Endothelial cell (in vitro differentiated cells): Measurements from ENCODE around the gene KBTBD13. TPM values are rescaled to one million over a fixed set of nuclear protein-coding genes. Genes with fewer than 3 reads are reported as not detected.

Experiments
- DNase-seq: peaks from one replicate; pipeline ENCODE4 v3.0.0; 2021; ENCODE audit warnings: low spot score
- H3K27ac Mint-ChIP-seq: one replicate; pipeline ENCODE4 v1.8.0; 2021; ENCODE audit warnings: mixed read lengths, inconsistent platforms; ENCODE audit not compliant: unreplicated experiment
- H3K27me3 Mint-ChIP-seq: one replicate; pipeline ENCODE4 v1.8.0; 2021; ENCODE audit warnings: mild to moderate bottlenecking, moderate library complexity, mixed read lengths, inconsistent platforms; ENCODE audit not compliant: unreplicated experiment
- H3K36me3 Mint-ChIP-seq: one replicate; pipeline ENCODE4 v1.8.0; 2021; ENCODE audit warnings: mild to moderate bottlenecking, low read depth, mixed read lengths, inconsistent platforms; ENCODE audit not compliant: unreplicated experiment
- H3K4me1 Mint-ChIP-seq: one replicate; pipeline ENCODE4 v1.8.0; 2021; ENCODE audit warnings: mild to moderate bottlenecking, mixed read lengths, inconsistent platforms; ENCODE audit not compliant: unreplicated experiment
- H3K4me3 Mint-ChIP-seq: one replicate; pipeline ENCODE4 v1.8.0; 2021; ENCODE audit warnings: mild to moderate bottlenecking, mixed read lengths, inconsistent platforms; ENCODE audit not compliant: unreplicated experiment
- H3K9me3 Mint-ChIP-seq: one replicate; pipeline ENCODE4 v1.8.0; 2021; ENCODE audit warnings: mixed read lengths, inconsistent platforms; ENCODE audit not compliant: unreplicated experiment
- total RNA-seq: library from RNA; stranded (reverse); fragmentation: NEBNext Ultra II Directional; extraction: Animal tissue kit (Norgen Biotek cat#: 25700); gene quantifications from one replicate; pipeline ENCODE4 v1.2.1, GENCODE V29; 2021; ENCODE audit not compliant: unreplicated experiment
- TF ChIP-seq, protein P1 (sequence below): fragments of 200-600 bp; sonication (generic); IDR thresholded peaks from one replicate; pipeline ENCODE4 v1.5.0; 2021; ENCODE audit warnings: antibody characterized with exemption; ENCODE audit not compliant: unreplicated experiment

Gene KBTBD13
- total RNA-seq, 1 donor from 2014 or later, result not detected

DNA sequence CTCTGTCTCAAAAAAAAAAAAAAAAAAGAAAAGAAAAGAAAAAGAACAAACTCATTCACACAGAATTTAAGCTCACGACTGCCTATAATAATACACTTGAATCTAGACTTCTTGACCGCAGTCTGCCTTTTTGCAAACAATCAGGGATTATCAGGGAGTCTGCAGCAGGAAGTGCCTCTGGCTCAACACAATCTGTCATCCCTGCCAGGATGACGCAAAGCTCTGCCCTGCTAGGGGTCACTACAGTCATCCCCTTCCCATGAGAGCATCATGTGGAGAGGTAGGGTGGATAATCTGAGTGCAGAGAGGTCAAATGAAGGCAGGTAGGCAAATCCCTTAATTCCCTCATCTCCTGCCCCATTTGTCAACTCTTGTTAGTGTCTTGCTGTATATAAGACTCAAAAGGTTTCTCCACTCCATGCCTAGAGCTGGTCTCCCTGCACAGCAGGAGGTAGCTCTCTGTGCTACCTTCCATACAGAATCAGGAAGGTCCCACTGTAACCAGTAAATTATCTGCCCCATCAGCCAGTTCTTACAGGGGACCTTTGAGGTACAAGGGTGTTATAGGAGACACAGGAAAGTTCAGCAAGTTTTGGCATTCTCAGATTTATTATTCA, 34.2 kb downstream of the KBTBD13 start:
- H3K4me3 Mint-ChIP-seq, result no peak overlapping the region
- peaks cover 10% of the 10 kb centered on the region for H3K4me1 Mint-ChIP-seq
- no peaks in the 10 kb centered on the region for H3K27me3 Mint-ChIP-seq
- DNase-seq, result no peak
- peaks cover 6% of the 10 kb centered on the region for H3K36me3 Mint-ChIP-seq
- TF ChIP-seq, protein P1, sequence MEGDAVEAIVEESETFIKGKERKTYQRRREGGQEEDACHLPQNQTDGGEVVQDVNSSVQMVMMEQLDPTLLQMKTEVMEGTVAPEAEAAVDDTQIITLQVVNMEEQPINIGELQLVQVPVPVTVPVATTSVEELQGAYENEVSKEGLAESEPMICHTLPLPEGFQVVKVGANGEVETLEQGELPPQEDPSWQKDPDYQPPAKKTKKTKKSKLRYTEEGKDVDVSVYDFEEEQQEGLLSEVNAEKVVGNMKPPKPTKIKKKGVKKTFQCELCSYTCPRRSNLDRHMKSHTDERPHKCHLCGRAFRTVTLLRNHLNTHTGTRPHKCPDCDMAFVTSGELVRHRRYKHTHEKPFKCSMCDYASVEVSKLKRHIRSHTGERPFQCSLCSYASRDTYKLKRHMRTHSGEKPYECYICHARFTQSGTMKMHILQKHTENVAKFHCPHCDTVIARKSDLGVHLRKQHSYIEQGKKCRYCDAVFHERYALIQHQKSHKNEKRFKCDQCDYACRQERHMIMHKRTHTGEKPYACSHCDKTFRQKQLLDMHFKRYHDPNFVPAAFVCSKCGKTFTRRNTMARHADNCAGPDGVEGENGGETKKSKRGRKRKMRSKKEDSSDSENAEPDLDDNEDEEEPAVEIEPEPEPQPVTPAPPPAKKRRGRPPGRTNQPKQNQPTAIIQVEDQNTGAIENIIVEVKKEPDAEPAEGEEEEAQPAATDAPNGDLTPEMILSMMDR, result no peak
- H3K9me3 Mint-ChIP-seq, result no peaks in the 10 kb centered on the region
- peak overlapping the region; percentile 43 for H3K27ac Mint-ChIP-seq

- Mint-ChIP-seq H3K4me1 (peaks cover 6% of the 10 kb centered on the region), H3K36me3 (peaks cover 15% of the 10 kb centered on the region), H3K27me3 (no peaks in the 10 kb centered on the region), H3K4me3 (no peak within 1 kb of the TSS), H3K27ac (no peak within 1 kb of the TSS), H3K9me3 (no peaks in the 10 kb centered on the region)
- DNase-seq, result no peak
- TF ChIP-seq, protein P1, result no peak
These were observed 38.5 kb downstream of the KBTBD13 start, which contains the start of gene UBAP1L for GRCh38 chr15:65115086-65115485. Gene UBAP1L, minus strand, starts transcription at chr15:65115200. Its CDS starts 8,985 bp downstream, at chr15:65106215.

DNA sequence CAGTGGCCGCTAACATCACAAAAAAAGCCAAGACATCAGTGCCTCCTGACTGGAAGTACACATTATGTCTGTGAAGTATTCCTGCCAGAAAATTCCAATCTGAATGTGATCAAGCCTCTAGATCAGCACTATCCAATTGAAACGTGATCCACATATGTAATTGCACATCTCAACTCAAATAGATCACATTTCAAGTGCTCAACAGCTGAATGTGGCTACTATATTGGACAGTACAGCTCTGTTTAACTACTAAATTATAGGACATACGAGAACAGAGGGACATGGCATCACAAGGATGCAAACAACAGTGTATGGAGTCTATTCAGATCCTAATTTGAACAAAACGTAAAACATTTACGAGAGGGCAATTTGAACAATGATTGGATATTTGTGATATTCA, 39.0 kb downstream of the KBTBD13 start:
- TF ChIP-seq, protein P1, result no peak
- no peaks in the 10 kb centered on the region for H3K27me3 Mint-ChIP-seq
- H3K4me3 Mint-ChIP-seq, result no peak overlapping the region
- H3K27ac Mint-ChIP-seq, result no peak overlapping the region
- peaks cover 15% of the 10 kb centered on the region for H3K36me3 Mint-ChIP-seq
- H3K9me3 Mint-ChIP-seq, result no peaks in the 10 kb centered on the region
- H3K4me1 Mint-ChIP-seq, result peaks cover 6% of the 10 kb centered on the region
- no peak for DNase-seq

Other genes with a start within 250 kb of the KBTBD13 start
- 33.4 TPM for gene PLEKHO2, start 234.8 kb upstream of the KBTBD13 start, total RNA-seq
- gene ANKDD1A, start 164.8 kb upstream of the KBTBD13 start, total RNA-seq, result 6.9 TPM
- 59.9 TPM for gene SPG21, start 86.8 kb upstream of the KBTBD13 start, total RNA-seq
- gene MTFMT, start 47.1 kb upstream of the KBTBD13 start, total RNA-seq, result 10.6 TPM
- not detected for gene SLC51B, start 31.4 kb upstream of the KBTBD13 start, total RNA-seq
- gene RASL12, start 8.8 kb upstream of the KBTBD13 start, total RNA-seq, result 0.69 TPM
- 1.8 TPM for gene UBAP1L, start 38.5 kb downstream of the KBTBD13 start, total RNA-seq
- 19.3 TPM for gene PDCD7, start 57.1 kb downstream of the KBTBD13 start, total RNA-seq
- gene CLPX, start 108.6 kb downstream of the KBTBD13 start, total RNA-seq, result 52.1 TPM
- not detected for gene CILP, start 134.7 kb downstream of the KBTBD13 start, total RNA-seq
- 2.8 TPM for gene PARP16, start 210.1 kb downstream of the KBTBD13 start, total RNA-seq
- gene RNU5A-1, start 219.3 kb downstream of the KBTBD13 start, total RNA-seq, result not detected
- gene RNU5B-1, start 227.9 kb downstream of the KBTBD13 start, total RNA-seq, result not detected